ENCODE measurements around the gene UNC80. TPM values are rescaled to one million over a fixed set of nuclear protein-coding genes. Genes with fewer than 3 reads are reported as not detected.

The UNC80 gene
- total RNA-seq, 4 donors from 2014 or later: under 0.01 to 0.67 (median 0.06) TPM

DNA sequence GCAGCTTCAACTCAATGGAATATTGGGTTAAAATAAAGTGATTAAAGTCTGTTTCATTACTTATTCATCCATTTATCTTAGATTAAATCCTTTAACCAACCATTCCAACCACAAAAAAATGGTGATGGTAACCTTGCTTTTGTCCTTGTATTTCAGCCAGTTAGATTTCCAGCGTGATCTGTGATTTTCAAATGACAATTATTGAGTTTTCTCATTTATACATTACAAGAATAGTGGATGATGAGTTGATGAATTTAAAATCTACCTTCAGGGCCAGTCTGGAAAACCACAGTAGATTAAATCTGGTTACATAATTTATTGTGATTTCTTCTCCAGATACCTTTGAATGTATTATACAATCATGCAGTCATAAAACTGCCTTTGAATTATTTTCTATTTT is 29.7 kb upstream of the UNC80 start:
- Histone ChIP-seq H3K9me3 (peaks cover 0 to 4% (median 0%) of the 10 kb centered on the region in 3 donors), H3K4me3 (no peak overlapping the region), H3K27ac (no peak overlapping the region), H3K27me3 (no peaks in the 10 kb centered on the region), H3K4me1 (no peaks in the 10 kb centered on the region), H3K36me3 (no peaks in the 10 kb centered on the region)
- WGBS, 2 donors (ENCODE audit: low coverage in 1 of 2): 62 to 71% methylated on average over 1 of the region's 1 CpG
- TF ChIP-seq, protein P1, sequence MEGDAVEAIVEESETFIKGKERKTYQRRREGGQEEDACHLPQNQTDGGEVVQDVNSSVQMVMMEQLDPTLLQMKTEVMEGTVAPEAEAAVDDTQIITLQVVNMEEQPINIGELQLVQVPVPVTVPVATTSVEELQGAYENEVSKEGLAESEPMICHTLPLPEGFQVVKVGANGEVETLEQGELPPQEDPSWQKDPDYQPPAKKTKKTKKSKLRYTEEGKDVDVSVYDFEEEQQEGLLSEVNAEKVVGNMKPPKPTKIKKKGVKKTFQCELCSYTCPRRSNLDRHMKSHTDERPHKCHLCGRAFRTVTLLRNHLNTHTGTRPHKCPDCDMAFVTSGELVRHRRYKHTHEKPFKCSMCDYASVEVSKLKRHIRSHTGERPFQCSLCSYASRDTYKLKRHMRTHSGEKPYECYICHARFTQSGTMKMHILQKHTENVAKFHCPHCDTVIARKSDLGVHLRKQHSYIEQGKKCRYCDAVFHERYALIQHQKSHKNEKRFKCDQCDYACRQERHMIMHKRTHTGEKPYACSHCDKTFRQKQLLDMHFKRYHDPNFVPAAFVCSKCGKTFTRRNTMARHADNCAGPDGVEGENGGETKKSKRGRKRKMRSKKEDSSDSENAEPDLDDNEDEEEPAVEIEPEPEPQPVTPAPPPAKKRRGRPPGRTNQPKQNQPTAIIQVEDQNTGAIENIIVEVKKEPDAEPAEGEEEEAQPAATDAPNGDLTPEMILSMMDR (IDR thresholded peaks at IDR 0.05): no peak
- no peak for TF ChIP-seq POLR2A (IDR thresholded peaks at IDR 0.05)
- TF ChIP-seq EP300 (IDR thresholded peaks at IDR 0.05): no peak
- no peak for TF ChIP-seq POLR2AphosphoS5 (IDR thresholded peaks at IDR 0.05)
- no peak for ATAC-seq

DNA sequence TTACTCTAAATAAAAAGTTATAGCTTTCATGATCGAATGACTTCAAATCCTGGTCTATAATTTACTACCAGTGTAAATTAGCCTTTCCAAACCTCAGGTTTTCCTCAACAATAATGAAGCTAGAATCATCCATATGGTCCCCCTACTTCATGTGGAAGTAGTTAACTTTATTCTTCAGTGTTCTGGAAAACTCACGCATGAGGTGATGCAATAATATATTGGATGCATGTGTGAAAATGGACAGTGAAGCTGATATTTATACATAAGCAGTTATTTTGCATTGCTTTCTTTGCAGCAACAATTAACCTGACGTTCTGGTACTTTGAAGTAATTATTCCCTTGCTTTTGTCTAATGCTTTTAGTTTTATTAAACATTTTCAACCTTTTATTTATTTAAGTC is 18.6 kb upstream of the UNC80 start:
- Histone ChIP-seq H3K4me1 (no peaks in the 10 kb centered on the region), H3K4me3 (no peak overlapping the region), H3K36me3 (no peaks in the 10 kb centered on the region), H3K9me3 (no peaks in the 10 kb centered on the region), H3K27me3 (peaks cover 13% of the 10 kb centered on the region), H3K27ac (no peak overlapping the region)
- no peak for ATAC-seq
- no peak for TF ChIP-seq POLR2A (IDR thresholded peaks at IDR 0.05)
- TF ChIP-seq, protein P1 (IDR thresholded peaks at IDR 0.05): no peak
- no peak for TF ChIP-seq EP300 (IDR thresholded peaks at IDR 0.05)
- TF ChIP-seq POLR2AphosphoS5 (IDR thresholded peaks at IDR 0.05): no peak
- WGBS, 2 donors (ENCODE audit: low coverage in 1 of 2): 33 to 34% methylated on average over 3 of the region's 3 CpGs

DNA sequence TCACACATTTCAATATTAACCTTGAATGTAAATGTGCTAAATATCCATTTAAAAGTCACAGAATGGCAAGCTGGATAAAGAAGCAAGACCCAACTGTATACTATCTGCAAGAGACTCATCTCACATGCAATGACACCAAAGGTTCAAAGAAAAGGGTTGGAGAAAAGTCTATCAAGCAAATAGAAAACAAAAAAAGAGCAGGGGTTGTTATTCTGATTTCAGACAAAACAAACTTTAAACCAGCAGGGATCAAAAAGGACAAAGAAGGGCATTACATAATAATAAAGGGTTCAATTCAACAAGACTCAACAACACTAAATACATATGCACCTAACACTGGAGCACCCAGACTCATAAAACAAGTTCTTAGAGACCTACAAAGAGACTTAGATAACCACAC is 14.5 kb upstream of the UNC80 start:
- Histone ChIP-seq H3K4me3 (no peak overlapping the region), H3K36me3 (no peaks in the 10 kb centered on the region), H3K27ac (no peak overlapping the region), H3K9me3 (peaks cover 0 to 6% (median 0%) of the 10 kb centered on the region in 3 donors), H3K4me1 (no peaks in the 10 kb centered on the region), H3K27me3 (peaks cover 13% of the 10 kb centered on the region)
- ATAC-seq: no peak
- TF ChIP-seq POLR2A (IDR thresholded peaks at IDR 0.05) (no peak), POLR2AphosphoS5 (IDR thresholded peaks at IDR 0.05) (no peak), EP300 (IDR thresholded peaks at IDR 0.05) (no peak)
- TF ChIP-seq, protein P1 (IDR thresholded peaks at IDR 0.05): no peak

DNA sequence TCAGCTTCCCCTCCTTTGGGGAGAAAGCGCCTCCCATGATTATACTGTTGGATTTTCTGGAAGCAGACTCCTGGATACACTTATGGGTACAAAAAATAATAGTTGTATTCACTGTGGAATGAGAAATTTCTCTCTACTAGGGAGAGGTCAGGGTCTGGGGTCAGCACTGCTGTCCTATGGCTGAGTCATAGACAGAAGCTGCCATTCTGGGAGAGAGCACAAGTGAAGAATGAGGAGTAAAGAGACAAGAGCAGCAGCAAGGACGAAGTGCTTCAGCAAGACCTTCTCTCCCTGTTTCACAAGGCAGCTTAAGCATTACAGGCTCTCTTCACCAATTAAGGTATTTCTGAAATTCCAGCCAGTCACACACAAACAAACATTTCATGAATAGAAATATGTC is 10.1 kb upstream of the UNC80 start:
- no peaks in the 10 kb centered on the region for H3K27me3 ChIP-seq
- no peak for ATAC-seq
- no peaks in the 10 kb centered on the region for H3K36me3 ChIP-seq
- no peaks in the 10 kb centered on the region for H3K4me1 ChIP-seq
- no peak overlapping the region for H3K4me3 ChIP-seq
- peaks cover 0 to 6% (median 0%) of the 10 kb centered on the region in 3 donors for H3K9me3 ChIP-seq
- no peak overlapping the region for H3K27ac ChIP-seq
- WGBS, 2 donors (ENCODE audit: low coverage in 1 of 2): 38 to 56% methylated on average over 2 of the region's 2 CpGs
- no peak for TF ChIP-seq POLR2A (IDR thresholded peaks at IDR 0.05)
- TF ChIP-seq, protein P1 (IDR thresholded peaks at IDR 0.05): no peak
- TF ChIP-seq POLR2AphosphoS5 (IDR thresholded peaks at IDR 0.05): no peak
- TF ChIP-seq EP300 (IDR thresholded peaks at IDR 0.05): no peak

DNA sequence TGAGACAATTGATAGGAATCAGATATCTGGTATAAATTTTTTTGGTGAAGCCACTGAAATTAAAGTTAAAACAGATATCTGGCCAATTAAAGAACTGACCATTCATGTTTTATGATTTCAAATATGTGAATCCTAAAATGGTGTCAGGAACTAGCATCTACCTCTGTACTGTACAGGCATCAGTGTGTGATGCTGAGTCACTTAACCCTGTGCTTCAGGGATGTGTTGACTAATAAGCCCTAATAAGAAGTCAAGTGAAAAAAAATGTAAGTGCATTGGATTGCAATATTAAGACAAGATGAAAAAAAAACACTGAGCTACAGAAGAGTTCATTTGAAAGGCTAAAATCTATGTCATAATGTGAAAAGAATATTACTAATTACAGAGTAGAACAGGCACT is 9.1 kb upstream of the UNC80 start:
- no peak for ATAC-seq
- Histone ChIP-seq H3K4me3 (no peak overlapping the region), H3K27ac (no peak overlapping the region), H3K9me3 (peaks cover 0 to 6% (median 0%) of the 10 kb centered on the region in 3 donors), H3K27me3 (no peaks in the 10 kb centered on the region), H3K36me3 (no peaks in the 10 kb centered on the region), H3K4me1 (no peaks in the 10 kb centered on the region)
- TF ChIP-seq, protein P1 (IDR thresholded peaks at IDR 0.05): no peak
- TF ChIP-seq EP300 (IDR thresholded peaks at IDR 0.05): no peak
- TF ChIP-seq POLR2AphosphoS5 (IDR thresholded peaks at IDR 0.05): no peak
- TF ChIP-seq POLR2A (IDR thresholded peaks at IDR 0.05): no peak

All from gastroesophageal sphincter (tissue), 4 donors.